Neural progenitor cell (in vitro differentiated cells): Measurements from ENCODE around the gene ADCY3. TPM values are rescaled to one million over a fixed set of nuclear protein-coding genes. Genes with fewer than 3 reads are reported as not detected.

Experiments used
- DNase-seq: peaks from one replicate; pipeline ENCODE4 v3.0.0-alpha.2; 2016; ENCODE audit warnings: low spot score
- H2AFZ ChIP-seq: fragments of 200-600 bp; sonication (generic); replicated peaks from 2 replicates; pipeline ENCODE4 v1.6.1; 2016; ENCODE audit warnings: antibody characterized with exemption
- H3F3A ChIP-seq: fragments of 200-600 bp; sonication (generic); 2 replicates; pipeline ENCODE4 v1.6.1; 2016; ENCODE audit warnings: antibody characterized with exemption, low read depth
- H3K27ac ChIP-seq: fragments of 200-600 bp; sonication (generic); 2 replicates; pipeline ENCODE4 v1.5.1; 2016; ENCODE audit warnings: mild to moderate bottlenecking
- H3K27me3 ChIP-seq: fragments of 200-600 bp; sonication (generic); 2 replicates; pipeline ENCODE4 v1.6.1; 2016; ENCODE audit warnings: mild to moderate bottlenecking, moderate library complexity
- H3K36me3 ChIP-seq: fragments of 200-600 bp; sonication (generic); 2 replicates; pipeline ENCODE4 v1.5.1; 2016
- H3K4me1 ChIP-seq: fragments of 200-600 bp; sonication (generic); 2 replicates; pipeline ENCODE4 v1.6.1; 2016; ENCODE audit warnings: mixed run types
- H3K4me2 ChIP-seq: fragments of 200-600 bp; sonication (generic); 2 replicates; pipeline ENCODE4 v1.6.1; 2016
- H3K4me3 ChIP-seq: fragments of 200-600 bp; sonication (generic); 2 replicates; pipeline ENCODE4 v1.5.1; 2016
- H3K79me2 ChIP-seq: fragments of 200-600 bp; sonication (generic); 2 replicates; pipeline ENCODE4 v1.6.1; 2016; ENCODE audit warnings: low read depth
- H3K9ac ChIP-seq: fragments of 200-600 bp; sonication (generic); 2 replicates; pipeline ENCODE4 v1.6.1; 2016
- H3K9me3 ChIP-seq: fragments of 200-600 bp; sonication (generic); 2 replicates; pipeline ENCODE4 v1.5.1; 2016; ENCODE audit warnings: low read depth
- H4K20me1 ChIP-seq: fragments of 200-600 bp; sonication (generic); 2 replicates; pipeline ENCODE4 v1.6.1; 2016; ENCODE audit warnings: low read depth
- H3K27ac Mint-ChIP-seq: 3 replicates; pipeline ENCODE4 v1.8.0; 2021; ENCODE audit warnings: mixed read lengths
- H3K27me3 Mint-ChIP-seq: 2 replicates; pipeline ENCODE4 v1.8.0; 2022; ENCODE audit warnings: low read depth, mild to moderate bottlenecking, inconsistent platforms, moderate library complexity, mixed read lengths; ENCODE audit not compliant: insufficient read depth
- H3K36me3 Mint-ChIP-seq: 3 replicates; pipeline ENCODE4 v1.8.0; 2021; ENCODE audit warnings: mixed read lengths
- H3K4me1 Mint-ChIP-seq: 3 replicates; pipeline ENCODE4 v1.8.0; 2021; ENCODE audit warnings: mixed read lengths
- H3K4me3 Mint-ChIP-seq: 3 replicates; pipeline ENCODE4 v1.8.0; 2021; ENCODE audit warnings: mild to moderate bottlenecking, moderate library complexity, mixed read lengths
- H3K9me3 Mint-ChIP-seq: 3 replicates; pipeline ENCODE4 v1.8.0; 2020; ENCODE audit warnings: mixed read lengths
- EZH2 ChIP-seq: fragments of 200-600 bp; sonication (generic); IDR thresholded peaks from 2 replicates; pipeline ENCODE4 v1.6.1; 2017; ENCODE audit warnings: antibody characterized with exemption, mild to moderate bottlenecking, moderate library complexity
- small RNA-seq: library from RNA; depleted of rRNA; stranded (forward); fragments of <200 nt; gene quantifications from one replicate; pipeline ENCODE3, GENCODE V24; 2015
- total RNA-seq: library from RNA; depleted of rRNA; stranded (reverse); fragments of >200 nt; gene quantifications from 2 replicates; pipeline ENCODE4 v1.2.3, GENCODE V29; 2015; ENCODE audit warnings: low replicate concordance

Gene ADCY3
- total RNA-seq, 1 donor from 2014 or later, result 25.3 TPM

GRCh38 chr2:24771061-24771460 is 149.0 kb downstream of the ADCY3 start:
- Mint-ChIP-seq H3K27ac (no peak overlapping the region), H3K4me3 (no peak overlapping the region), H3K9me3 (no peaks in the 10 kb centered on the region), H3K27me3 (no peaks in the 10 kb centered on the region), H3K36me3 (peaks cover 12% of the 10 kb centered on the region), H3K4me1 (peaks cover 9% of the 10 kb centered on the region)
- no peaks in the 10 kb centered on the region for H4K20me1 ChIP-seq
- no peaks in the 10 kb centered on the region for H3K79me2 ChIP-seq
- H3K36me3 ChIP-seq, result peaks cover 8% of the 10 kb centered on the region
- no peak overlapping the region for H3K4me3 ChIP-seq
- no peaks in the 10 kb centered on the region for H3K27me3 ChIP-seq
- no peak overlapping the region for H3K4me2 ChIP-seq
- H3K4me1 ChIP-seq, result peaks cover 8% of the 10 kb centered on the region
- H2AFZ ChIP-seq, result no peak overlapping the region
- no peaks in the 10 kb centered on the region for H3K9me3 ChIP-seq
- no peak overlapping the region for H3K9ac ChIP-seq
- TF ChIP-seq EZH2, result no peak
- no peak for DNase-seq
- H3F3A ChIP-seq, result peaks cover 13% of the 10 kb centered on the region
- no peak overlapping the region for H3K27ac ChIP-seq

Small RNA genes lying within 50 kb of the gene (small RNA-seq; reads per million reads assigned to genes)
- gene AC013267.1 (not detected), gene RF00016 (not detected)

Other genes with a start within 250 kb of the ADCY3 start
- 41.6 and 59.5 TPM in 2 replicates for gene PTRHD1, start 126.8 kb downstream of the ADCY3 start, total RNA-seq
- 50.6 and 52.2 TPM in 2 replicates for gene CENPO, start 126.8 kb downstream of the ADCY3 start, total RNA-seq
- 11.0 and 19.1 TPM in 2 replicates for gene DNAJC27, start 51.7 kb upstream of the ADCY3 start, total RNA-seq
- gene EFR3B, start 121.8 kb upstream of the ADCY3 start, total RNA-seq, result 17.2 and 21.2 TPM in 2 replicates
- not detected in 2 replicates for gene POMC, start 248.3 kb upstream of the ADCY3 start, total RNA-seq